Glutamatergic neuron (in vitro differentiated cells): ENCODE measurements around the gene GRSF1. TPM values are rescaled to one million over a fixed set of nuclear protein-coding genes. Genes with fewer than 3 reads are reported as not detected.

Source experiments
- DNase-seq: peaks from one replicate; pipeline ENCODE4 v3.0.0; 2022
- H3K27ac Mint-ChIP-seq: one replicate; pipeline ENCODE4 v1.8.0; 2020; ENCODE audit warnings: mild to moderate bottlenecking, mixed read lengths, inconsistent platforms; ENCODE audit not compliant: unreplicated experiment
- H3K27me3 Mint-ChIP-seq: one replicate; pipeline ENCODE4 v1.8.0; 2020; ENCODE audit warnings: mild to moderate bottlenecking, moderate library complexity, mixed read lengths, inconsistent platforms; ENCODE audit not compliant: unreplicated experiment
- H3K36me3 Mint-ChIP-seq: one replicate; pipeline ENCODE4 v1.8.0; 2020; ENCODE audit warnings: mild to moderate bottlenecking, mixed read lengths, inconsistent platforms; ENCODE audit not compliant: unreplicated experiment
- H3K4me1 Mint-ChIP-seq: one replicate; pipeline ENCODE4 v1.8.0; 2020; ENCODE audit warnings: mild to moderate bottlenecking, low read depth, mixed read lengths, inconsistent platforms; ENCODE audit not compliant: unreplicated experiment
- H3K4me3 Mint-ChIP-seq: one replicate; pipeline ENCODE4 v1.8.0; 2020; ENCODE audit warnings: mild to moderate bottlenecking, mixed read lengths, inconsistent platforms; ENCODE audit not compliant: unreplicated experiment
- H3K9me3 Mint-ChIP-seq: one replicate; pipeline ENCODE4 v1.8.0; 2020; ENCODE audit warnings: mild to moderate bottlenecking, moderate library complexity, mixed read lengths, inconsistent platforms; ENCODE audit not compliant: unreplicated experiment
- CTCF ChIP-seq: fragments of 200-600 bp; sonication (generic); IDR thresholded peaks from one replicate; pipeline ENCODE4 v1.5.0; 2021; ENCODE audit not compliant: partially characterized antibody, unreplicated experiment
- total RNA-seq: library from RNA; stranded (reverse); fragmentation: NEBNext Ultra II Directional; extraction: Animal tissue kit (Norgen Biotek cat#: 25700); gene quantifications from one replicate; pipeline ENCODE4 v1.2.1, GENCODE V29; 2021; ENCODE audit not compliant: unreplicated experiment

Gene GRSF1
- total RNA-seq, 1 donor from 2014 or later = 61.1 TPM

GRCh38 chr4:70874268-70875156 lies 34.8 kb upstream of the GRSF1 start:
- TF ChIP-seq CTCF = no peak
- Mint-ChIP-seq H3K27me3 (no peaks in the 10 kb centered on the region), H3K9me3 (no peaks in the 10 kb centered on the region), H3K36me3 (no peaks in the 10 kb centered on the region), H3K4me3 (no peak overlapping the region), H3K27ac (no peak overlapping the region), H3K4me1 (no peaks in the 10 kb centered on the region)
- no peak for DNase-seq

GRCh38 chr4:70873216-70873615 lies 33.5 kb upstream of the GRSF1 start:
- no peak for TF ChIP-seq CTCF
- Mint-ChIP-seq H3K4me3 (no peak overlapping the region), H3K36me3 (no peaks in the 10 kb centered on the region), H3K27me3 (no peaks in the 10 kb centered on the region), H3K4me1 (no peaks in the 10 kb centered on the region), H3K9me3 (no peaks in the 10 kb centered on the region), H3K27ac (no peak overlapping the region)
- no peak for DNase-seq

DNA sequence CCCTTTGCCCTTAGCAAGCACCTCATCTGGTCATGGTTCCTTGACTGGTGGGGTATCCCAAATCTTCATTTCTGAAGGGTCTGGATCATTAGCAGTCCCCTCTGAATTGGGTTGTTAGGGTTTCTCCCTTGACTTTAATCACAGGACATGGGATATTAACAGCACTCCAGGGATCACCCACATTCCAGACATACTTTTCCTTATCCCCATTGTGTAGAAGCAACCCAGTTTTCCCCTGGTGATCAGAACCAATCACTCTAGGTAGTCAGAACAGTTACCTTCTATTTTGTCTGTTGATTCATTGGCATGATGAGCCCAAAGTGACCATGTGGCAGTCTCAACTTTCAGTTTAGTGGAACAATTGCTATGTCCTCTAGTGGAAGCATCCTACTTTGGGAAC lies 29.1 kb upstream of the GRSF1 start:
- no peak for DNase-seq
- H3K4me3 Mint-ChIP-seq = no peak overlapping the region
- no peak for TF ChIP-seq CTCF
- no peaks in the 10 kb centered on the region for H3K4me1 Mint-ChIP-seq
- no peaks in the 10 kb centered on the region for H3K36me3 Mint-ChIP-seq
- no peaks in the 10 kb centered on the region for H3K27me3 Mint-ChIP-seq
- no peaks in the 10 kb centered on the region for H3K9me3 Mint-ChIP-seq
- H3K27ac Mint-ChIP-seq = no peak overlapping the region

- no peaks in the 10 kb centered on the region for H3K27me3 Mint-ChIP-seq
- TF ChIP-seq CTCF = no peak
- no peak overlapping the region for H3K4me3 Mint-ChIP-seq
- DNase-seq = no peak
- H3K27ac Mint-ChIP-seq = no peak overlapping the region
- H3K9me3 Mint-ChIP-seq = no peaks in the 10 kb centered on the region
- no peaks in the 10 kb centered on the region for H3K4me1 Mint-ChIP-seq
- no peaks in the 10 kb centered on the region for H3K36me3 Mint-ChIP-seq
These were observed 23.6 kb upstream of the GRSF1 start for GRCh38 chr4:70863099-70863790.

DNA sequence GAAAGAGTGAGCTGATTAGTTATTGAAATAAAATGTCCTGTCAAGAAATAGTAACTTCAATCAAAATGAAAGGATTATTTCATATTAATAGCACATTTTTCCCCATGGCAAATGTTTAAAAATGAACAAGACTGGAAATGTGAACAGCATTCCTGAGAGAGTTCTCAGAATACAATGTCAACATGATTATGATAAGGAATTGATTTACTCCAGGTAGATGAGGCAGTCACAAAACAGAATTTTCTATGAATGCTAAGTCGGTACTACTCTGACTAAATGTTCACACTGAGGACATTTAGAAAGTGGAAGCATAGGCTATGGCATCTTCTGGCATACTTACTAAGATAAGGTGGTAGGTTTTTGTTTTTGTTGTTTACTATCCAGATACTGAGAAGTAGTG lies 19.4 kb upstream of the GRSF1 start:
- no peaks in the 10 kb centered on the region for H3K4me1 Mint-ChIP-seq

More for the DNA sequence above, 19.4 kb upstream of the GRSF1 start:
- no peaks in the 10 kb centered on the region for H3K9me3 Mint-ChIP-seq
- DNase-seq = no peak
- no peaks in the 10 kb centered on the region for H3K36me3 Mint-ChIP-seq
- H3K27ac Mint-ChIP-seq = no peak overlapping the region
- no peaks in the 10 kb centered on the region for H3K27me3 Mint-ChIP-seq
- TF ChIP-seq CTCF = no peak
- no peak overlapping the region for H3K4me3 Mint-ChIP-seq
